SK-N-SH (cell line): ENCODE results near the gene ARID3A. TPM values are rescaled to one million over a fixed set of nuclear protein-coding genes. Genes with fewer than 3 reads are reported as not detected.

Experiments used
- CTCF ChIA-PET: fragments of 300-600, 350-600 bp; formaldehyde crosslinking; extraction: SDS; loops from one replicate; lab custom pipeline; 2021; lab: Yijun Ruan, JAX
- POLR2A ChIA-PET: fragments of 350-600 bp; sonication (Branson Sonifier 250); formaldehyde crosslinking; extraction: SDS; loops from one replicate; lab custom pipeline; 2020; ENCODE audit warnings: antibody characterized with exemption, inconsistent platforms; lab: Yijun Ruan, JAX
- DNase-seq: peaks from one replicate; pipeline ENCODE4 v3.0.0; 2012
- H2AFZ ChIP-seq: fragments of 200-600 bp; sonication (generic); 2 replicates; pipeline ENCODE4 v1.8.1; 2016; ENCODE audit warnings: antibody characterized with exemption, mild to moderate bottlenecking, low read depth
- H3F3A ChIP-seq: fragments of 200-600 bp; sonication (generic); replicated peaks from 2 replicates; pipeline ENCODE3; 2016; ENCODE audit warnings: antibody characterized with exemption, mild to moderate bottlenecking; ENCODE audit not compliant: insufficient read depth
- H3K27ac ChIP-seq, 2 experiments: fragments of 200-500 bp in 1 of 2; fragments of 200-600 bp in 1 of 2; sonication (Bioruptor generic) in 1 of 2; sonication (generic), shearing (Covaris generic) in 1 of 2; 2 replicates each; pipeline versions ENCODE4 v1.5.1 to v1.6.1; 2014 to 2016; ENCODE audit warnings: low read depth in 2 of 2, inconsistent platforms in 1 of 2, low read length in 1 of 2, mild to moderate bottlenecking in 1 of 2, mixed read lengths in 1 of 2
- H3K27me3 ChIP-seq: fragments of 200-600 bp; sonication (generic), shearing (Covaris generic); 2 replicates; pipeline ENCODE4 v1.6.1; 2016; ENCODE audit warnings: mixed run types; ENCODE audit not compliant: insufficient read depth
- H3K36me3 ChIP-seq, 2 experiments: fragments of 200-500 bp in 1 of 2; fragments of 200-600 bp in 1 of 2; sonication (Bioruptor generic) in 1 of 2; sonication (generic) in 1 of 2; replicated peaks in 1 of 2; 2 replicates each; pipeline versions ENCODE3 to v1.5.1; 2014 to 2016; ENCODE audit warnings: low read length in 1 of 2, mild to moderate bottlenecking in 1 of 2; ENCODE audit not compliant: insufficient read depth in 2 of 2, control insufficient read depth in 1 of 2
- H3K4me1 ChIP-seq, 2 experiments: fragments of 200-500 bp in 1 of 2; fragments of 200-600 bp in 1 of 2; sonication (Bioruptor generic) in 1 of 2; sonication (generic), shearing (Covaris generic) in 1 of 2; 2 replicates each; pipeline versions ENCODE4 v1.5.1 to v1.6.1; 2014 to 2016; ENCODE audit warnings: low read depth in 1 of 2, low read length in 1 of 2, mixed run types in 1 of 2; ENCODE audit not compliant: insufficient read depth in 2 of 2, control insufficient read depth in 1 of 2
- H3K4me2 ChIP-seq: fragments of 200-600 bp; sonication (generic), shearing (Covaris generic); 2 replicates; pipeline ENCODE4 v1.6.1; 2017; ENCODE audit warnings: mixed run types
- H3K4me3 ChIP-seq, 2 experiments: fragments of 200-500 bp in 1 of 2; fragments of 200-600 bp in 1 of 2; sonication (Bioruptor generic) in 1 of 2; sonication (generic), shearing (Covaris generic) in 1 of 2; 2 replicates each; pipeline versions ENCODE4 v1.5.1 to v1.8.1; 2014 to 2016; ENCODE audit warnings: low read depth in 2 of 2, inconsistent platforms in 1 of 2, low read length in 1 of 2, mild to moderate bottlenecking in 1 of 2, mixed read lengths in 1 of 2, moderate library complexity in 1 of 2
- H3K79me2 ChIP-seq: fragments of 200-600 bp; sonication (generic); 2 replicates; pipeline ENCODE4 v1.8.1; 2017; ENCODE audit warnings: mild to moderate bottlenecking; ENCODE audit not compliant: insufficient read depth
- H3K9ac ChIP-seq: fragments of 200-600 bp; sonication (generic); 2 replicates; pipeline ENCODE4 v1.6.1; 2017; ENCODE audit warnings: mixed run types
- H3K9me2 ChIP-seq: fragments of 200-600 bp; sonication (generic); 2 replicates; pipeline ENCODE4 v1.6.1; 2017; ENCODE audit warnings: mixed run types
- H3K9me3 ChIP-seq: fragments of 200-600 bp; sonication (generic); 2 replicates; pipeline ENCODE4 v1.6.1; 2017; ENCODE audit warnings: mixed run types, mild to moderate bottlenecking, moderate library complexity
- H4K20me1 ChIP-seq: fragments of 200-600 bp; sonication (generic); 2 replicates; pipeline ENCODE4 v1.6.1; 2017; ENCODE audit warnings: mild to moderate bottlenecking, mixed run types; ENCODE audit not compliant: insufficient read depth
- CHD2 ChIP-seq: fragments of 150-350 bp; IDR thresholded peaks from 2 replicates; pipeline ENCODE4 v1.6.1; 2018; ENCODE audit warnings: low read length; ENCODE audit not compliant: partially characterized antibody
- ELF1 ChIP-seq: IDR thresholded peaks from 2 replicates; pipeline ENCODE4 v1.4.0; 2012
- EP300 ChIP-seq, 2 experiments: IDR thresholded peaks; 2 replicates each; pipeline versions ENCODE4 v1.4.0 to v1.6.1; 2012; ENCODE audit warnings: borderline replicate concordance in 1 of 2, low read depth in 1 of 2, low read length in 1 of 2
- FOXJ3 ChIP-seq: sonication (generic); formaldehyde crosslinking; IDR thresholded peaks from 2 replicates; pipeline ENCODE4 v1.5.1; 2020; ENCODE audit warnings: mild to moderate bottlenecking, missing genetic modification reagents
- FOXM1 ChIP-seq: IDR thresholded peaks from 2 replicates; pipeline ENCODE4 v1.4.0; 2012; ENCODE audit warnings: low read depth, mild to moderate bottlenecking
- GABPA ChIP-seq: IDR thresholded peaks from 2 replicates; pipeline ENCODE4 v1.4.0; 2012; ENCODE audit warnings: low read depth, mild to moderate bottlenecking
- JUND ChIP-seq: IDR thresholded peaks from 2 replicates; pipeline ENCODE4 v1.4.0; 2012
- PBX3 ChIP-seq: IDR thresholded peaks from 2 replicates; pipeline ENCODE4; 2012
- POLR2AphosphoS5 ChIP-seq: IDR thresholded peaks from 2 replicates; pipeline ENCODE4 v1.6.1; 2012; ENCODE audit warnings: low read depth, low read length
- RCOR1 ChIP-seq: fragments of 150-350 bp; IDR thresholded peaks from 2 replicates; pipeline ENCODE4 v1.6.1; 2017; ENCODE audit warnings: antibody characterized with exemption, low read length
- REST ChIP-seq: IDR thresholded peaks from 2 replicates; pipeline ENCODE4 v1.6.1; 2012; ENCODE audit warnings: mild to moderate bottlenecking, low read depth, low read length, moderate library complexity
- RXRA ChIP-seq: IDR thresholded peaks from 2 replicates; pipeline ENCODE4 v1.4.0; 2012; ENCODE audit warnings: low read depth, mild to moderate bottlenecking, borderline replicate concordance
- TAF1 ChIP-seq: IDR thresholded peaks from 2 replicates; pipeline ENCODE4 v1.6.1; 2012; ENCODE audit warnings: low read depth, mild to moderate bottlenecking, low read length, moderate library complexity, borderline replicate concordance
- TEAD4 ChIP-seq: IDR thresholded peaks from 2 replicates; pipeline ENCODE4 v1.4.0; 2012; ENCODE audit warnings: mild to moderate bottlenecking, borderline replicate concordance; ENCODE audit not compliant: insufficient read depth
- USF1 ChIP-seq: IDR thresholded peaks from 2 replicates; pipeline ENCODE4 v1.4.0; 2012; ENCODE audit warnings: low read depth, borderline replicate concordance
- USF2 ChIP-seq: fragments of 150-350 bp; IDR thresholded peaks from 2 replicates; pipeline ENCODE4 v1.6.1; 2017; ENCODE audit warnings: antibody characterized with exemption, low read length, low read depth, borderline replicate concordance
- WGBS: methylation state at CpG from one replicate; pipeline ENCODE4 v1.1.6; 2017; ENCODE audit warnings: low lambda C conversion rate; 5-methylcytosine and 5-hydroxymethylcytosine counted together
- polyA plus RNA-seq, 3 experiments: library from polyadenylated mRNA; depleted of rRNA; stranded (reverse); fragments of >200 nt; gene quantifications; 2 replicates each; pipeline ENCODE4 v1.2.3, GENCODE V29; 2012

ARID3A gene
- polyA plus RNA-seq, 1 of the 3 experiments (the other 2 are of a cell fraction) = 8.6 TPM

GRCh38 chr19:939922-940321, 14.1 kb downstream of the ARID3A start:
- Histone ChIP-seq H3K36me3 (no peaks in the 10 kb centered on the region), H3K79me2 (peaks cover 43% of the 10 kb centered on the region; the same call in 1 of the 2 replicates), H3K4me2 (peak overlapping the region; percentile 88), H3K27me3 (no peaks in the 10 kb centered on the region), H3K9me2 (no peaks in the 10 kb centered on the region), H3F3A (peaks cover 13% of the 10 kb centered on the region), H3K4me1 (peaks cover 6 to 56% of the 10 kb centered on the region in 2 experiments; a peak in 3 of 4 replicates), H3K9ac (no peak overlapping the region), H4K20me1 (peaks cover 36% of the 10 kb centered on the region), H3K9me3 (no peaks in the 10 kb centered on the region), H3K27ac (peak overlapping the region; percentile 69 to 95), H2AFZ (no peak overlapping the region), H3K4me3 (no peak overlapping the region)
- ChIA-PET POLR2A (interaction anchor here (1.4 kb wide), 1 partner anchor 44 kb away, joined by 5 read pairs; the partner anchor contains the start of gene WDR18), CTCF (interaction anchor here (1.1 to 1.4 kb wide), 5 partner anchors 18 to 430 kb away, joined by 3 to 4 read pairs (median 3); partner anchors contain the start of gene WDR18)
- TF ChIP-seq CHD2 (no peak), POLR2AphosphoS5 (no peak), RCOR1 (no peak), USF1 (no peak), EP300 (IDR thresholded peaks at IDR 0.05; ENCODE audit: borderline replicate concordance in 1 of 2, low read depth in 1 of 2, low read length in 1 of 2) (no peak), GABPA (no peak), JUND (no peak), PBX3 (no peak), FOXJ3 (no peak), ELF1 (no peak)
- WGBS = 95% methylated on average over 7 of the region's 7 CpGs
- no peak for DNase-seq

- Histone ChIP-seq H3K4me3 (peak overlapping the region; percentile 27 to 49; a peak in 3 of 4 replicates), H3K27me3 (no peaks in the 10 kb centered on the region), H3K4me2 (peak overlapping the region; percentile 88), H3K9me2 (no peaks in the 10 kb centered on the region), H3F3A (peaks cover 13% of the 10 kb centered on the region), H3K79me2 (peaks cover 39% of the 10 kb centered on the region; the same call in 1 of the 2 replicates), H2AFZ (no peak overlapping the region), H3K36me3 (no peaks in the 10 kb centered on the region), H3K9me3 (no peaks in the 10 kb centered on the region), H4K20me1 (peaks cover 44% of the 10 kb centered on the region), H3K27ac (peak overlapping the region; percentile 69 to 95), H3K4me1 (peaks cover 6 to 57% of the 10 kb centered on the region in 2 experiments; a peak in 3 of 4 replicates), H3K9ac (peak overlapping the region; percentile 34)
- DNase-seq = peak; percentile 93
- POLR2A ChIA-PET = interaction anchor here (1.4 kb wide), 1 partner anchor 43 kb away, joined by 5 read pairs; the partner anchor contains the start of gene WDR18
- CTCF ChIA-PET = interaction anchor here (1.1 to 1.2 kb wide), 4 partner anchors 18 to 430 kb away, joined by 3 to 4 read pairs (median 3); partner anchors contain the start of gene WDR18
- 0% methylated on average over 6 of the region's 64 CpGs for WGBS
- TF ChIP-seq TAF1 (no peak), TEAD4 (no peak), FOXM1 (no peak), EP300 (IDR thresholded peaks at IDR 0.05; ENCODE audit: borderline replicate concordance in 1 of 2, low read depth in 1 of 2, low read length in 1 of 2) (peak; percentile 65 to 77; a peak in 3 of 4 replicates), RXRA (peak; percentile 76; the same call in 1 of the 2 replicates), REST (0 out of 2 replicates have a peak, but pooled peaks have one; percentile 9), USF2 (no peak), PBX3 (peak; percentile 14; the same call in 1 of the 2 replicates), FOXJ3 (no peak), USF1 (no peak)
These were observed 14.9 kb downstream of the ARID3A start for GRCh38 chr19:940591-941291.
